NT2/D1 (cell line): ENCODE measurements around the gene IRF2BPL.

Source experiments
- DNase-seq: peaks from one replicate; pipeline ENCODE4 v3.0.0-alpha.2; 2011; ENCODE audit warnings: low read depth, low spot score
- H3K27me3 ChIP-seq: 2 replicates; pipeline ENCODE4 v1.6.0; 2011; ENCODE audit warnings: mild to moderate bottlenecking; ENCODE audit not compliant: insufficient read length, insufficient read depth
- H3K36me3 ChIP-seq: 2 replicates; pipeline ENCODE4 v1.6.1; 2011; ENCODE audit warnings: mild to moderate bottlenecking, low read length, mixed read lengths; ENCODE audit not compliant: insufficient read depth, insufficient read length
- H3K4me1 ChIP-seq: 2 replicates; pipeline ENCODE4 v1.5.1; 2011; ENCODE audit not compliant: insufficient read depth, insufficient read length
- H3K4me3 ChIP-seq: 2 replicates; pipeline ENCODE4 v1.5.1; 2011; ENCODE audit warnings: low read depth; ENCODE audit not compliant: insufficient read length
- H3K9ac ChIP-seq: 2 replicates; pipeline ENCODE4 v1.6.0; 2011; ENCODE audit warnings: low read depth; ENCODE audit not compliant: insufficient read length
- H3K9me3 ChIP-seq: 2 replicates; pipeline ENCODE4 v1.5.1; 2011; ENCODE audit warnings: mild to moderate bottlenecking, low read length; ENCODE audit not compliant: insufficient read depth
- SUZ12 ChIP-seq: IDR thresholded peaks from 2 replicates; pipeline ENCODE4 v1.6.1; 2011; ENCODE audit not compliant: insufficient read length, insufficient read depth; ENCODE audit errors: extremely low read depth
- YY1 ChIP-seq: IDR thresholded peaks from 2 replicates; pipeline ENCODE4 v1.6.1; 2011; ENCODE audit not compliant: insufficient read length, insufficient read depth
- ZNF274 ChIP-seq: IDR thresholded peaks from 2 replicates; pipeline ENCODE4 v1.6.1; 2011; ENCODE audit warnings: mild to moderate bottlenecking, low read depth, low read length

Gene IRF2BPL

DNA sequence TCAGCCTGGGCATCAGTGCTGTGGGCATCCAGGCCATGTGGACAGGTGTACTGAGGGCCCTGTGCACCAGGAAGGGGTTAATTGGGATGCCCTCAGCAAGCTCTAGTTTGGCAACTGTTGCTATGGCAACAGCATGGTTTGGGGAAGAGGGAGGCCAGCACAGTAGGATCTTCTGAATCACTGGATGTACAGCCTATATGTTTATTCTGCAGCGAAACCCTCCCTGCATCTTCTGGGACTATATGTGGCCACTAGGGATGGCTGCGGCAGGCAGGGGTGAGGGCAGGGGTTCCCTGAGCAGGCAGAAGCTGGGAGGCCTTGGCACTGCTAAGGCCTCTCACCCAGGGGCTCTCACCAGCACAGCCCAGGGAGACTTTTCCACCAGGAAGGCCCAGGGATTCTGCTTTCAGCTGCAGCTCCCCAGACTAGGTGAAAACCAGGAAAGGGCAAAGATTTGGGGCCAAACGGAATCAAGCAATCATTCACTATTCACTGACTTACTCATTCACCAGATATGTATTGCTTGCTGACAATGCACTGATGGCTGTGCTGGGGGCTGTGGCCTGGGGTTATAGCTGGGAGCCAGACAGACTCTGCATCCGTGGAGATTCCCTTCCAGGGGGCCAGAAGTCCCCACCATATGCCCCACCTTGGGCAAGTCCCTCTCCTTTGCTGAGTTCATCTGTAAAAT, 42.8 kb downstream of the IRF2BPL start:
- Histone ChIP-seq H3K27me3 (no peaks in the 10 kb centered on the region), H3K4me1 (peaks cover 8% of the 10 kb centered on the region), H3K36me3 (no peaks in the 10 kb centered on the region), H3K9ac (no peak overlapping the region), H3K4me3 (no peak overlapping the region), H3K9me3 (peaks cover 11% of the 10 kb centered on the region)
- DNase-seq: no peak
- TF ChIP-seq YY1 (no peak), SUZ12 (no peak), ZNF274 (no peak)

DNA sequence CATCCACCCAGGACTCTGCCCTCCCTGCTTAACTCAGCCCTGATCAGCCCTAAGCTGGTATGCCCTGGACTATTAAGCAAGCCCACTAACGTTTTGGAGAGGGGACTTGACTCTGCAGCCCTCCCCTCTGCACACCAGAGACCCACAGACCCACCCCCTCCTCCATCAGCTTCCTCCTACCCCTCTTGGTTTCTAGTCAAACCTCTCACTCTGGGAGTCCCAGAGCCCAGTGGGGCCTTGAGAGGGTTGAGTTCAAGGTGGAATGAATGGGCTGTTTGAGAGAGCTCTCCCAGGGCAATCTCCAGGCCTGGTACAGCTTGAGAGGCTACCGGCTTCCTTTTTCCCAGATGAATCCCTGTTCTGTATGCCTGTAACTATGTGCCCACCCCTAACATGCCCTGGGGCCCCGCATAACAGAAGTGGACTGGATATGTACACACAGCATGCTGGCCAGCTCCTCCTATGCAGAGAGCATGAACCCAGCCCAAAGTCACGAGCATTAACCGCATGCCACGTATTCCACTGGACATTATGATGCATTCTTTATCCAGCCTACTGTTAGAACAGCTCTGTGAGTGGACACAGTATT, 43.6 kb downstream of the IRF2BPL start:
- H3K4me3 ChIP-seq: no peak overlapping the region
- H3K9ac ChIP-seq: no peak overlapping the region
- DNase-seq: no peak
- H3K27me3 ChIP-seq: no peaks in the 10 kb centered on the region
- H3K9me3 ChIP-seq: peaks cover 11% of the 10 kb centered on the region
- H3K36me3 ChIP-seq: no peaks in the 10 kb centered on the region
- TF ChIP-seq SUZ12 (no peak), ZNF274 (no peak), YY1 (no peak)
- H3K4me1 ChIP-seq: peaks cover 10% of the 10 kb centered on the region

DNA sequence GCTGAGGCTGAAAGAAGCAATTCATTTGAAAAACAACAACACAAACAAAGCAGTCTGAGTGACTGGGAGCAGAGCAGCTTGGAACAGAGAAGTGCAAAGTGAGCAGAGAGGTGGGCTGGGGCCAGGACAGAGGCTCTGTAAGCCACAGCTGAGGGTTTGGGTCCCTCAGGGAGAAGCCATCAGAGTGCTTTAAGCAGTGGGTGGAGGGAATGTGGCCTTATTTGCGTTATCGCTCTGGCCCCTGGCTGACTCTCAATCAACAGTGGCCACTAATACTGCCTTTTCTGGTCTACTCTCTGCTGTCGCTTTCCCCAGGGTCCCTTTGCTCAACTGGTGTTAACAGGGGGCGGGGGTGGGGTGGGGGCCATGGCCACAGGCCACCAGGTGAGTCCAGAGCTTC, 44.2 kb downstream of the IRF2BPL start:
- H3K36me3 ChIP-seq: no peaks in the 10 kb centered on the region
- H3K27me3 ChIP-seq: no peaks in the 10 kb centered on the region
- H3K4me3 ChIP-seq: no peak overlapping the region
- TF ChIP-seq SUZ12 (no peak), YY1 (no peak), ZNF274 (no peak)
- H3K9me3 ChIP-seq: peaks cover 11% of the 10 kb centered on the region
- peaks cover 13% of the 10 kb centered on the region for H3K4me1 ChIP-seq
- no peak for DNase-seq
- H3K9ac ChIP-seq: no peak overlapping the region

DNA sequence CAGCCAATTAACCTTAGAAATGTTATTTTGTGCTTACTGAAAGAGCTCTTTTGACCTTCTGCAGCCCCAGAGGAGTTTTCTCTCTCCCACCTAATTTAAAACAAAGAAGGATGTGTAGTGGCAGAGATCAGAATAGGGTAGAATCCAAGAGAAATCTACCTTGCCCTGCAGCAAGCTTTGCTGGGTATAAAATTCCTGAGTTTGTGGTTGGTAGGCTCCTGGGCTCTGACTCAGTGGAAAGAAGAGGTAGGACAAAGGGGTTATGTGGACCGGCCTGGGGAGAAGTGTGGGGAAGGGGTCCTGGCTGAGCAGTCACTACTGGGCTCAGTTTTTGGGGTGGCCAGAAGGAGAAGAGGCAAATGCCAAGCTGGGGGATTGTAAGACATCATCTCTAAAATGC, 46.8 kb downstream of the IRF2BPL start:
- H3K9me3 ChIP-seq: peaks cover 11% of the 10 kb centered on the region
- no peaks in the 10 kb centered on the region for H3K27me3 ChIP-seq
- no peak for TF ChIP-seq YY1
- no peak for TF ChIP-seq SUZ12
- no peak for TF ChIP-seq ZNF274
- no peak overlapping the region for H3K9ac ChIP-seq
- DNase-seq: no peak
- H3K4me1 ChIP-seq: peaks cover 15% of the 10 kb centered on the region
- no peaks in the 10 kb centered on the region for H3K36me3 ChIP-seq
- no peak overlapping the region for H3K4me3 ChIP-seq

- H3K9ac ChIP-seq: no peak overlapping the region
- DNase-seq: no peak
- no peaks in the 10 kb centered on the region for H3K27me3 ChIP-seq
- H3K4me1 ChIP-seq: peaks cover 17% of the 10 kb centered on the region
- H3K36me3 ChIP-seq: no peaks in the 10 kb centered on the region
- peaks cover 11% of the 10 kb centered on the region for H3K9me3 ChIP-seq
- TF ChIP-seq ZNF274: no peak
- TF ChIP-seq SUZ12: no peak
- no peak for TF ChIP-seq YY1
- no peak overlapping the region for H3K4me3 ChIP-seq
Observed at GRCh38 chr14:76977793-76978720, 50.5 kb downstream of the IRF2BPL start.

GRCh38 chr14:76976240-76977005, 52.1 kb downstream of the IRF2BPL start:
- Histone ChIP-seq H3K9me3 (peaks cover 4% of the 10 kb centered on the region), H3K4me1 (peaks cover 19% of the 10 kb centered on the region), H3K9ac (no peak overlapping the region), H3K27me3 (no peaks in the 10 kb centered on the region), H3K36me3 (no peaks in the 10 kb centered on the region), H3K4me3 (no peak overlapping the region)
- no peak for DNase-seq
- TF ChIP-seq YY1 (no peak), SUZ12 (no peak), ZNF274 (no peak)
